Skeletal muscle cell (primary cell): ENCODE data around the gene CC2D1A.

Experiments used
- DNase-seq: peaks from one replicate; pipeline ENCODE4 v3.0.0-alpha.2; 2010; ENCODE audit warnings: low read depth
- H3K4me3 ChIP-seq: 2 replicates; pipeline ENCODE4 v1.5.1; 2011; ENCODE audit warnings: low read depth, mild to moderate bottlenecking, control low read depth, low read length, moderate library complexity

CC2D1A gene

GRCh38 chr19:13905634-13906520 is at the start of gene CC2D1A, which contains the start of gene BRME1:
TSS of gene CC2D1A (plus strand) at chr19:13906201. CDS start at chr19:13906442, 241 bp downstream.
TSS of gene BRME1 (minus strand) at chr19:13906117. CDS start at chr19:13904892, 1,225 bp downstream.
- peak; percentile 25 for DNase-seq

GRCh38 chr19:13856497-13856896 is 49.5 kb upstream of the CC2D1A start:
- no peak for DNase-seq
- no peak overlapping the region for H3K4me3 ChIP-seq

More at GRCh38 chr19:13905634-13906520, at the start of gene CC2D1A, which contains the start of gene BRME1:
- peak within 1 kb of the TSS; percentile 80 for H3K4me3 ChIP-seq

GRCh38 chr19:13859361-13859880 is 46.6 kb upstream of the CC2D1A start:
- no peak overlapping the region for H3K4me3 ChIP-seq
- no peak for DNase-seq

GRCh38 chr19:13860679-13861391 is 45.2 kb upstream of the CC2D1A start:
- H3K4me3 ChIP-seq, result no peak overlapping the region
- DNase-seq, result no peak

GRCh38 chr19:13861392-13861713 is 44.6 kb upstream of the CC2D1A start:
- peak overlapping the region; percentile 38 for H3K4me3 ChIP-seq
- DNase-seq, result no peak

- peak overlapping the region; percentile 38 for H3K4me3 ChIP-seq
- peak; percentile 74 for DNase-seq
These were observed 44.1 kb upstream of the CC2D1A start for GRCh38 chr19:13861714-13862531.

GRCh38 chr19:13864046-13864666 is 41.8 kb upstream of the CC2D1A start:
- H3K4me3 ChIP-seq, result no peak overlapping the region

GRCh38 chr19:13864667-13865570 is 41.1 kb upstream of the CC2D1A start:
- DNase-seq, result no peak
- H3K4me3 ChIP-seq, result peak overlapping the region; percentile 54

More at GRCh38 chr19:13864046-13864666, 41.8 kb upstream of the CC2D1A start:
- no peak for DNase-seq

GRCh38 chr19:13865571-13866462 is 40.2 kb upstream of the CC2D1A start:
- no peak for DNase-seq
- H3K4me3 ChIP-seq, result peak overlapping the region; percentile 54

GRCh38 chr19:13866463-13867046 is 39.4 kb upstream of the CC2D1A start:
- no peak for DNase-seq
- H3K4me3 ChIP-seq, result peak overlapping the region; percentile 54

GRCh38 chr19:13868663-13869062 is 37.3 kb upstream of the CC2D1A start:
- no peak overlapping the region for H3K4me3 ChIP-seq
- DNase-seq, result no peak

- DNase-seq, result no peak
- H3K4me3 ChIP-seq, result no peak overlapping the region
These were observed 36.7 kb upstream of the CC2D1A start for GRCh38 chr19:13869281-13869680.

GRCh38 chr19:13870873-13871272 is 35.1 kb upstream of the CC2D1A start:
- H3K4me3 ChIP-seq, result no peak overlapping the region
- no peak for DNase-seq

- no peak for DNase-seq
- H3K4me3 ChIP-seq, result no peak overlapping the region
These were observed 33.7 kb upstream of the CC2D1A start for GRCh38 chr19:13872339-13872694.

GRCh38 chr19:13872695-13873389 is 33.2 kb upstream of the CC2D1A start:
- H3K4me3 ChIP-seq, result peak overlapping the region; percentile 23
- no peak for DNase-seq

GRCh38 chr19:13873834-13874515 is 32.0 kb upstream of the CC2D1A start:
- no peak overlapping the region for H3K4me3 ChIP-seq
- DNase-seq, result no peak
